ENCODE data around the gene C4A. TPM values are rescaled to one million over a fixed set of nuclear protein-coding genes. Genes with fewer than 3 reads are reported as not detected.

C4A gene
- total RNA-seq, 1 experiment from 2014 or later, result 0.30 TPM

DNA sequence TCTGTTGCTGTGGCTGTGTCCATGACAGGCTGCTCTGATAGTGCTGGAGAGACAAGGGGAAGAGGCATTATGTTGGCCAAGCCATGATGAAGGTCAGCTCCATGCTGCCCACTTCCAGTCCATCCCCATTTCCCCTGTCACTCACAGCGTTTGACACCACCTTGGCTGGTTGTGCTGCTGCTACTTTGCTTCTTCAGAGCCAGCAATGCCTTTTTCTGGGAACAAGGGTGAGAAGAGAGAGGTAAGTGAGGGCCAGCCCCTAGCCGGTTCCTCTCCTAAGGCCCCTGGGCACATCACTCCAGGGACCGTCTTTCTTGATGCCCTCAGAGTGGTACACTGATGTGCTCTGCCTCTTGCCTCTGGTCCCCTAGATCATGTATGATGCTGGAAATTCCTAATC lies 25.1 kb upstream of the C4A start:
- DNase-seq (ENCODE audit: low read depth), result no peak
- in situ Hi-C loops (cut with HindIII; ENCODE audit: low pct_unique_long_range_greater_than_20kb, low sequenced_read_pairs), result no loop called here

DNA sequence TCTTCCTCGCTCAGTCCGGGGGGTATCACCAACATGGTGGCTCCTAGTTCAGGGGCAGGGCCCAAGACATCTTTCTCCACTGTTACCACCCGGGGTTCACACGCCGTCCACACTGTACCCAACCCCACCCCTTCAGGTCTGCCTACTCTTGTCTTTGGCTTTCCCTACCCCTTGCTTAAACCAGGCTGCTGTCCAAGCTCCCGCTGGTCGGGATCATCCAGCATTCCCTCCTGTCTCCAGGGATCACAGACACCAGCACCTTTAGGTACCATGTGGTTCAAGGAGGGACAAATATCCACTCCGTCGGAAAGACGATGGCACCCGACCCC lies 23.5 kb upstream of the C4A start:
- in situ Hi-C loops (cut with HindIII; ENCODE audit: low pct_unique_long_range_greater_than_20kb, low sequenced_read_pairs), result no loop called here
- DNase-seq (ENCODE audit: low read depth), result no peak

DNA sequence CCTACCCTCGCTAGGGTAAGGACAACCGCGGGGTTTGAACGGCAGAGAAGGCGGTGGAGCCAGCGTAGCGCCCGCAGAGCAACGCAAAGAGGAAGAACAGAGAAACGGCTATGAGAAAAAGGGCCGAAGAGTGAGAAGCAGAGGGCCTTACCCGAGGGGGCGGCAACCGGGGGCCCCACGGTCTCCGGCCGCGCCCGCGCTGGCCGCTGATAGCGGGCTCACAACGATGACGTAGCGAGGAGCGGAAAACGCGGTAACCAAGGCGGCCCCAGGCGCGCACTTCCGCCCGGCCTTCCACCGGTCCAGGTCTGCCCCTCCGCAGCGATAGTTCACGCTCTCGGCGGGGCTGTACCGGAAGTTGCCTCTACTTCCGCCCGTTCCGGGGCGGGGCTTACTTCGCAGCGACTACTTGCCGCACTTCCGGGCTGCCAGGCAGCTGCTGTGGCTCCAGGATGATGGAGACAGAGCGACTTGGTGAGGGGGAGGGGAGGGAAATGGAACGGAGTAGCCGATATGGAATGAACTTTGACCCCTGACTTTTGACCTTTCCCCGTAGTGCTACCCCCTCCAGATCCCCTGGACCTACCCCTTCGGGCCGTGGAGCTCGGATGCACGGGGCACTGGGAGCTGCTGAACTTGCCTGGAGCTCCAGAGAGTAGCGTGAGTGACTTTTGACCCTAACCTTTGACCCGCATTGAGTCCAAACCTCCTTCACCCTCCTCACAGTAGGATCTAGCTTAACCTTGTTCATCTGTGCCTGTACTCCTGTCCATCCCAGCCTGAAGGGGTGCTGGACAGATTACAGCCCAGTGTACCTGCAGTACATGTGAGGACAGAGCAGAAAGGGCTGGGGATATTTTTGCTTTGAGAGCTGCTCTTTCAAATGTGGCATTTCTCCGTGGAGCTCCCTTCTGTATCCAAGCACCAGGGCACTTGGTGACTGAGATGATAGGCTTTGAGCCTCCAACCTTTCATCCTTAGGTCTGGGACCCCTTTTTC lies 22.8 kb upstream of the C4A start, which contains the start of the genes NELFE and SKIC2:
Gene NELFE, minus strand, starts transcription at position 231 of the 999 bp plus-strand sequence. CDS start 525 bp downstream, outside the sequence.
Gene SKIC2, plus strand, starts transcription at position 435 of the 999 bp plus-strand sequence. Its CDS starts 18 bp downstream, at position 453.
- peak; percentile 98 for DNase-seq (ENCODE audit: low read depth)
- in situ Hi-C loops (cut with HindIII; ENCODE audit: low pct_unique_long_range_greater_than_20kb, low sequenced_read_pairs), result no loop called here

DNA sequence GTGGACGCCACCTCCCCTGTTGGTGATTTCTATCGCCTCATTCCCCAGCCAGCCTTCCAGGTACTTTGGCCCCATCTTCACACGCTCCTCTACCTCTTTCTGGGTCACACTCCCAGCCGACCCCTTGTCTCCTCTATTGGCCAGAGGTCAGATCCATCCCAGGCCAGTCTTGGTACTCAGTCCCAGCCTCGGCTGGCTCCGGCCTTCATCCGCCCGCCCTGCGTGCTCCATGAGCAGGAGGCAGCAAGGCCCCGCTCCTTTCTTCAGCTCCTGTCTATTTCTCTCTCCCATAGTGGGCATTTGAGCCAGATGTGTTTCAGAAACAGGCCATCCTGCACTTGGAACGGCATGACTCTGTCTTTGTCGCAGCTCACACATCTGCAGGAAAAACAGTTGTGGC lies 20.2 kb upstream of the C4A start:
- in situ Hi-C loops (cut with HindIII; ENCODE audit: low pct_unique_long_range_greater_than_20kb, low sequenced_read_pairs), result no loop called here

DNA sequence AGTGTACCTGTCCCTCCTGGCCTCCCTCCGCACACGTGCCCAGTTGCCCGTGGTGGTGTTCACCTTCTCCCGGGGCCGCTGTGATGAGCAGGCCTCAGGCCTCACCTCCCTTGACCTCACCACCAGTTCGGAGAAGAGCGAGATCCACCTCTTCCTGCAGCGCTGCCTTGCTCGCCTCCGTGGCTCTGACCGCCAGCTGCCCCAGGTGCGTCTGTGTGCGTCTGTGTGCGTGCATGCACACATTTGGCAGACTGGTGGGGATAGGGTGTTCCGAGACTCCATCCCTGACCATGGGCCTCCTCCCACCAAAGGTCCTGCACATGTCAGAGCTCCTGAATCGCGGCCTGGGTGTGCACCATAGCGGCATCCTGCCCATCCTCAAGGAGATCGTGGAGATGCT lies 17.9 kb upstream of the C4A start:
- DNase-seq (ENCODE audit: low read depth), result no peak
- in situ Hi-C loops (cut with HindIII; ENCODE audit: low pct_unique_long_range_greater_than_20kb, low sequenced_read_pairs), result no loop called here

More for the DNA sequence above, 20.2 kb upstream of the C4A start:
- no peak for DNase-seq (ENCODE audit: low read depth)

DNA sequence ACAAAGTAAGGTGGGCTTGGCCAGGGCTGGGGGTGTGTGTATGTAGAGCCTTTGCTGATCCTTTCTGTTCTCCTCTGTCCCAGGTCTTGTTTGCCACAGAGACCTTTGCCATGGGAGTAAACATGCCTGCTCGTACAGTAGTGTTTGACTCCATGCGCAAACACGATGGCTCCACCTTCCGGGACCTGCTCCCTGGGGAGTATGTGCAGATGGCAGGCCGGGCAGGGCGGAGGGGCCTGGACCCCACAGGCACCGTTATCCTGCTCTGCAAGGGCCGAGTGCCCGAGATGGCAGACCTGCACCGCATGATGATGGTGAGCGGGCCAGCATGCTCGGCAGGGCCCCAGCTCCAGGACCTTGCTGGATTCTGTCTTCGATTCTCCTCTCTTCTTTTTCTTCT lies 16.2 kb upstream of the C4A start:
- in situ Hi-C loops (cut with HindIII; ENCODE audit: low pct_unique_long_range_greater_than_20kb, low sequenced_read_pairs), result no loop called here
- no peak for DNase-seq (ENCODE audit: low read depth)

DNA sequence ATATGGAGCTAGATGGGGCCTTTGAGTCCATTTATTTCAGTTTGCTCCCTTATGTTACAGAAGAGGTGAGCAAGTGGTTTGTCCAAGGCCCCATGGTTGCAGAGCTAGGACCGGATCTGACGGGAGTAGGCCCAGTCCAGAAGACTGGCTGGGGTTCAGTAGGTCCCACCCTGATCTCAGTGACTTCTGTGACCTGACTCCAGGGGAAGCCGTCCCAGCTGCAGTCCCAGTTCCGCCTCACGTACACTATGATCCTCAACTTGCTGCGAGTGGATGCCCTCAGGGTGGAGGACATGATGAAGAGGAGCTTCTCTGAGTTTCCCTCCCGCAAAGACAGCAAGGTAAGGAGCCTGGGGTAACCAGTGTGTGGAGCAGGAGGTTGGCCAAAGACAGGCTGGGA lies 15.4 kb upstream of the C4A start:
- in situ Hi-C loops (cut with HindIII; ENCODE audit: low pct_unique_long_range_greater_than_20kb, low sequenced_read_pairs), result no loop called here
- DNase-seq (ENCODE audit: low read depth), result no peak

DNA sequence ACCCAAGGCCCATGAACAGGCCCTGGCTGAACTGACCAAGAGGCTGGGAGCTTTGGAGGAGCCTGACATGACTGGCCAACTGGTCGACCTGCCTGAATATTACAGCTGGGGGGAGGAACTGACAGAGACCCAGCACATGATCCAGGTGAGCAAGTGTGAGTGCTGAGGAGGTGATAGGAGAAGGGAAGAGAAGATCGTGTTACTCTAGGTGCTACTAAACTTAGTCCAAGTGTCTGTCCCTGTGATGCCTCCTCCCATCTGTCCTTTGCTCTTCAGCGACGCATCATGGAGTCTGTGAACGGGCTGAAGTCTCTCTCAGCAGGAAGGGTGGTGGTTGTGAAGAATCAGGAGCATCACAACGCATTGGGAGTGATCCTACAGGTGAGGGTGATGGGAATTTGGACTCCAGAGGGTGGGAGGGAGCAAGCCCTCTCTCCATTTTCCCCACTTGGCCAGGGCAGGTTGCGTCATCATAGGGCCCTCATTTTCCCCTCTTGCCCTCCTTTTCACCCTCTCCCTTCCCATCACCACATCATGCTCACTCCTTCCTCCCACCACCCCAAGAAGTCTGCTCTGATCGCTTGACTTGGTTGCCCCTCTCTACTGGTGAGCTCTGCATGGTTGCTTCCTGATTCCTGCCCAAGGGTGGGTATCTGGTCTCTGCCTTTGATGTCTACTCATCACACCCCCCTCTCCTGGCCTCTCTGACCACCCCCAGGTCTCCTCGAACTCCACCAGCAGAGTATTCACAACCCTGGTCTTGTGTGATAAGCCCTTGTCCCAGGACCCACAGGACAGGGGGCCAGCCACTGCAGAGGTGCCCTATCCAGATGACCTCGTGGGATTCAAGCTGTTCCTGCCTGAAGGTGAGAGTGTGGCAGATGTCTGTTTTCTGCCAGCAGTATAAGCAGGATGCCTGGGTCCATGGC lies 14.6 kb upstream of the C4A start:
- no peak for DNase-seq (ENCODE audit: low read depth)
- in situ Hi-C loops (cut with HindIII; ENCODE audit: low pct_unique_long_range_greater_than_20kb, low sequenced_read_pairs), result no loop called here

DNA sequence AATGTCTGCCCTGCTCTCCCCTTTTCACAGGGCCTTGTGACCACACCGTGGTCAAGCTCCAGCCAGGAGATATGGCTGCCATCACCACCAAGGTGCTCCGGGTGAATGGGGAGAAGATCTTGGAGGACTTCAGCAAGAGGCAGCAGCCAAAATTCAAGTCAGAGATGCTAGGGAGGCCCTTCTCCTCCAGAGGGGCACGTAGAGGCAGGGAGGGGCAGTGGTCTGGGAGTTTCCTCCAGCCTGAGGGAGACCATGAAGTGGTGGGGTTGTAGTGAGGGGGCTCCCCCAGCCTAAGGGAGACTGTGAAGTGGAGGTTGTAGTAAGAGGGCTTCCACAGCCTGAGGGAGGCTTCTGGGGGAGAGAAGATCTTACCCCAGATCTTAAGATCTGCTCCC lies 13.9 kb upstream of the C4A start:
- in situ Hi-C loops (cut with HindIII; ENCODE audit: low pct_unique_long_range_greater_than_20kb, low sequenced_read_pairs), result no loop called here
- no peak for DNase-seq (ENCODE audit: low read depth)

DNA sequence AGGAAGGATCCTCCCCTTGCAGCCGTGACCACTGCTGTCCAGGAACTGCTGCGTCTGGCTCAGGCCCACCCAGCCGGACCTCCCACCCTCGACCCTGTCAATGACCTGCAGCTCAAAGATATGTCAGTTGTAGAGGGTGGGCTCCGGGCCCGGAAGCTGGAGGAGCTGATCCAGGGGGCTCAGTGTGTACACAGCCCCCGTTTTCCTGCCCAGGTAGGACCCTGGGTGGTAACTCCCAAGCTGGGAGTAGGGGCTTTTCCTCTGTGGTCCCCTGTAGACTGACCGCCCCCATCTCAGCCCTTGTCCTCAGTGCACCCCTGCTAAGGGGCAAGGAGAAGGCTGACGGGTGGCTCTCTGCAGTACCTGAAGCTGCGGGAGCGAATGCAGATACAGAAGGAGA lies 13.5 kb upstream of the C4A start:
- DNase-seq (ENCODE audit: low read depth), result no peak
- in situ Hi-C loops (cut with HindIII; ENCODE audit: low pct_unique_long_range_greater_than_20kb, low sequenced_read_pairs), result no loop called here

DNA sequence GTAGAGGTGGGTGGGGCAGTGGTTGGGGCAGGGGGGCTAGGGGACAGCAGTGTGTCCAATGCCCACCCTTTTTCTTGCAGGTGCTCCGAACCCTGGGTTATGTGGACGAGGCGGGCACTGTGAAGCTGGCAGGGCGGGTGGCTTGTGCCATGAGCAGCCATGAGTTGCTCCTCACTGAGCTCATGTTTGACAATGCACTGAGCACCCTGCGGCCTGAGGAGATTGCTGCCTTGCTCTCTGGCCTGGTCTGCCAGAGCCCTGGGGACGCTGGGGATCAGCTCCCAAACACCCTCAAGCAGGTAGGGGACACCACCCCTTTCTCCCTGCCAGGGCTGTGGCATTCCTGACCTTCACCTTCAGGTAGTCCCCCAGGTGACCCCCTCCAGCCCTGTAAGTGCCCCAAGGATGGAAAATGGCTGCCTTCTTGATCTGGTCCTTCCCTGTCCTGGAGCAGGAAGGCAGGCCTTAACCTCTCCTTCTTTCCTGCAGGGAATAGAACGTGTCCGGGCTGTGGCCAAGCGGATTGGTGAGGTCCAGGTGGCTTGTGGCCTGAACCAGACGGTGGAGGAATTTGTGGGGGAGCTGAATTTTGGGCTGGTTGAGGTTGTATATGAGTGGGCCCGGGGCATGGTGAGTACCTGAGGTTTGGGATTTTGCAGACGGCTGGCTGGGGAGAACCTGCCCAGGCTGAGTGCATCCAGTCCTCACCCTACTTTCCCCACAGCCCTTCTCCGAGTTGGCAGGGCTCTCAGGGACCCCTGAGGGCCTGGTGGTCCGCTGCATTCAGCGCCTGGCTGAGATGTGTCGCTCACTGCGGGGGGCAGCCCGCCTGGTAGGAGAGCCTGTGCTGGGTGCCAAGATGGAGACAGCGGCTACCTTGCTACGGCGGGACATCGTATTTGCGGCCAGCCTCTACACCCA lies 12.8 kb upstream of the C4A start:
- DNase-seq (ENCODE audit: low read depth), result no peak
- in situ Hi-C loops (cut with HindIII; ENCODE audit: low pct_unique_long_range_greater_than_20kb, low sequenced_read_pairs), result no loop called here

DNA sequence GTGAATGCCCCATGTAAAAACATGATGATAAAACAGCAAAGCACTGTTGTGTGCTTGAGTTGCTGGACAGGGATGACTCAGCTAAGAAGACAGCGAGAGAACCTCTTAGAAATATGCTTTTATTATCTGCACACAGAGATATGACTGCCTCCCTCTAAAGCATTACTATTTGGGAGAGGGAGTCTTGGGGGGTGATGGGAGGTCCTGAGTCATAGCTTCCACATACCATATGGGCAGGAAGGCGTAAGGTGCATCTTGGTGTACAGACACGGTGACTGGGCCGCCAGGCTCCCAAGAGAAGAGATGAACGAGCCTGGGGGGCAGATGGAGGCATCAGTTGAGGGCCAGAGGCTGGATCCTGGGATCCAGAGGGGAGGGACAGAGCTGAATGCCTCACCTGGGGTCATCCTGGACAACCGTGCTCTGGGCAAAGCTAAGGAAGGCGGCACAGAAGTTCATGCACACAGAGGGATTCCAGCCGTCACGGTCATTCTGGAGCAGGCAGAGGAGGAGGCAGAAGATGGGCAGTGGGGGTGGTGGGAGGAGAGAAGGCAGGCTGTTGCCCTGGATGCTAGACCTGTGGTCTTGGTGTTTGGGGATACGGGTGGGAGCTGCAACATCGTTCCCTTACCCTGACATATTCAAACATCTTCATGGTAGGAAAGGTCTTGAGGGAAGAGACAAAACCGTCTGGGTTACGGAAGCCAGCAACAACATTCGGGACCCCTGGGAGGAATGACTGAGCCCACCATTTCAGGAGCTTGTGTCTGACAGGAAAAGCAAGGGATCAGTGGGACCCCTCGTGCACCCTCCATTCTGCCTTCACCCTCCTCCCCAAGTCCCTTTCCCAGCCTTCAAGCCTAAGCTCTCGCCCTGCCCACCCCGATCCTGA lies 11.9 kb upstream of the C4A start:
- DNase-seq (ENCODE audit: low read depth), result no peak
- in situ Hi-C loops (cut with HindIII; ENCODE audit: low pct_unique_long_range_greater_than_20kb, low sequenced_read_pairs), result no loop called here

DNA sequence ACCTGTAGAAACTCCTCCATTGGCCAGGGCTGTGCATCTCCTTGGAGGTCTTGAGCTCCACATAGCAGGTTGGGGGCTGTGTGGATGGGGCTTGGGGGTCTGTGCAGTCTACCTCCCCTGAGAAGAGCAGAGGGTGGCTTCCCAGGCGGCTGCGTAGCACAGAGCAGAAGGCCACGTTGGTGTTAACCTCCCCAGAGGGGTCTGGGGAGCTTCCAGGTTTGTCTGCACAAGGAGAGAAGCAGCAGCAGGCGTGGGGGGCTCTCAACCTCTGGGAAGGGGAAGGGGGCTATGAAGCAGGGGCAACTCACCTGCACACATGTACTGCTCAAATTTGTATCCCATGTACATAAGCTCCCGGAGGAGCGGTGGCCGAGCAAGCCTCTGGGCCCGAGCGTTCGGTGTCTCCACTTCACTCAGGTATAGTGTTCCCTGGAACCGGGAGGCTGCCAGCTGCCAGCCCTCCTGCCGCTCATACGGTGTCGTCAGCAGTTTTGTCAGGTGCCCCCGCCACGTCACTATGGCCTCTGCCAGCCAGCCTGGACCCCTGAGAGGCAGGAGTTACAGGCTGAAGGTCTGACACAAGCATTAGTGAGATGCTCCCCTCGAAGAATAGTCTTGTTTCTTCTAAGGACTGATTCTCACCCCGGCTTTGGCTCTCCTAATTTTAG lies 11.1 kb upstream of the C4A start:
- in situ Hi-C loops (cut with HindIII; ENCODE audit: low pct_unique_long_range_greater_than_20kb, low sequenced_read_pairs), result no loop called here
- no peak for DNase-seq (ENCODE audit: low read depth)

DNA sequence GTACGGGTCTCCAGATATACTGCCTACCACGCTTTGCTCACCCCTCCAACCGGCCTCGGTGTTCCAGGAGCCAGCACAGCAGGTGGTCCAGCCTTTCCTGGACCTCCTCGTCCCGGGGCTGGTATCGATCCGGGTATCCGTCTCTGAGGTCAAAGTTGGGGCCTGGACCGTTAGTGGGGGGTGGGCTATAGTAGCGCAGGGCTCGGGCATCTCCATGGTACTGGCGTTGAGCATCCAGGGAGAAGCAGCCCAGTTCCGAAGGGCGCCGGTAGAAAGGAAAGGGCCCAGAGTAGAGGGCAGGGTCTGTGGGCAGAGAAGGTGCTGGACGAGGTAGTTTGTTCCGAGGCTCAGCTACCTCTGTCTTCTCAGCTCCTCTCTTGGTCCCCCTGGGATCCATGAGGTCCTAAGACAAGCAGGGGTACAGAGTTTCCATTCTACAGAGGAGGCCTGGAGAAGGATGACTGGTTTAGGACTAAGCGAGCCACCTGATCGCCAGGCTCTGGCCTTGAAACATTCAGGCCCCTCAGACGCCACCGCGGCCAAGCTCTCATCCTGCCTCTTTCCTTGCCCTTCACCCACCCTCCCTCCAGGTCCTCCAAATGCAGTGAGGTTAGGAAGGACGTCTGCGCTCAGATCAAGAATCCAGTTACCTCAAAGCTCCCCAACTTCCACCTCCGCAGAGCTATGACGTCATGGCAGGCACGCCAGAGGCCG lies 10.4 kb upstream of the C4A start:
- in situ Hi-C loops (cut with HindIII; ENCODE audit: low pct_unique_long_range_greater_than_20kb, low sequenced_read_pairs), result no loop called here
- no peak for DNase-seq (ENCODE audit: low read depth)

DNA sequence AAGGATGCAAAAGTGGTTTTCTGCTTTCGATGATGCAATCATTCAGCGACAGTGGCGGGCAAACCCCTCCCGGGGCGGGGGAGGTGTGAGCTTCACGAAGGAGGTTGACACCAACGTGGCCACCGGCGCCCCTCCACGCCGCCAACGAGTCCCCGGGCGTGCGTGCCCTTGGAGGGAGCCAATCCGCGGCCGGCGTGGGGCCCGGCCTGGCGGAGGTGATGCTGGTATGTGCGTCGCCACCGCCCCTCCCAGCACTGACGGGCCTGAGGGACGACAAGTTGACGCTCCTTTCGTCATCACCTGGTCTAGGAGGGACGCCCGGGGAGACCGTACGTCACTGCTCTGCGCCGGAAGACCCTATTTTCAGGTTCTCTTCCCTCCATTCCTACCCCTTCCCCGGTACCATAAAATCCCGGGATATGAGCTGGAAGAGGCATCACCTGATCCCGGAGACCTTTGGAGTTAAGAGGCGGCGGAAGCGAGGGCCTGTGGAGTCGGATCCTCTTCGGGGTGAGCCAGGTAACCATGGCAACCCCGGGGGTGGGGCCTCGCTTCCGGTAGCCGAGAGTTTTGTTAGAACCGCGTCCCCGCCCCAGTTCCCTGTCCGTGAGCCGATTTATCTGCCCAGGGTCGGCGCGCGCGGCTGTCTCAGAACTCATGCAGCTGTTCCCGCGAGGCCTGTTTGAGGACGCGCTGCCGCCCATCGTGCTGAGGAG lies 9.7 kb upstream of the C4A start, which contains the start of gene DXO:
Gene DXO, minus strand, starts transcription at position 146 of the 716 bp plus-strand sequence. CDS start 463 bp downstream, outside the sequence.
- in situ Hi-C loops (cut with HindIII; ENCODE audit: low pct_unique_long_range_greater_than_20kb, low sequenced_read_pairs), result no loop called here
- peak; percentile 100 for DNase-seq (ENCODE audit: low read depth)

Data from Caki2 (cell line).